HG02885 (cell line): ENCODE measurements around the gene MAP2K1.
"Not testable (repeated sequence)": the region's sequence is repeated elsewhere in the genome, so short reads cannot be mapped to it uniquely, and the experiment has no call there.

Experiments
- ATAC-seq: cut with Tn5 transposase; IDR thresholded peaks from one replicate; pipeline ENCODE4 v1.9.1; 2021; ENCODE audit warnings: mild to moderate bottlenecking; ENCODE audit not compliant: unreplicated experiment, poor library complexity

Gene MAP2K1

GRCh38 chr15:66390678-66391077 is 4.0 kb downstream of the MAP2K1 start:
- ATAC-seq = no peak

- not testable (repeated sequence) for ATAC-seq
Measured at GRCh38 chr15:66393037-66393436, 6.3 kb downstream of the MAP2K1 start.

- ATAC-seq = no peak
Measured at GRCh38 chr15:66394472-66394871, 7.8 kb downstream of the MAP2K1 start.

- ATAC-seq = no peak
Measured at GRCh38 chr15:66394915-66395314, 8.2 kb downstream of the MAP2K1 start.

GRCh38 chr15:66399276-66399675 is 12.6 kb downstream of the MAP2K1 start:
- no peak for ATAC-seq

- ATAC-seq = no peak
Measured at GRCh38 chr15:66400351-66400774, 13.7 kb downstream of the MAP2K1 start.

GRCh38 chr15:66401130-66402021 is 14.7 kb downstream of the MAP2K1 start:
- no peak for ATAC-seq

- no peak for ATAC-seq
Measured at GRCh38 chr15:66402761-66403284, 16.1 kb downstream of the MAP2K1 start.

GRCh38 chr15:66403323-66403722 is 16.6 kb downstream of the MAP2K1 start:
- ATAC-seq = no peak

GRCh38 chr15:66404122-66404521 is 17.4 kb downstream of the MAP2K1 start:
- no peak for ATAC-seq

- ATAC-seq = no peak
Measured at GRCh38 chr15:66404532-66404931, 17.8 kb downstream of the MAP2K1 start.

GRCh38 chr15:66405007-66405406 is 18.3 kb downstream of the MAP2K1 start:
- ATAC-seq = no peak

- no peak for ATAC-seq
Measured at GRCh38 chr15:66405615-66406014, 18.9 kb downstream of the MAP2K1 start.

- ATAC-seq = no peak
Measured at GRCh38 chr15:66408254-66408653, 21.5 kb downstream of the MAP2K1 start.

GRCh38 chr15:66408675-66409282 is 22.1 kb downstream of the MAP2K1 start:
- ATAC-seq = no peak

GRCh38 chr15:66409565-66410108 is 22.9 kb downstream of the MAP2K1 start:
- no peak for ATAC-seq

- no peak for ATAC-seq
Measured at GRCh38 chr15:66411190-66411589, 24.5 kb downstream of the MAP2K1 start.

GRCh38 chr15:66412220-66412619 is 25.5 kb downstream of the MAP2K1 start:
- ATAC-seq = no peak

- ATAC-seq = no peak
Measured at GRCh38 chr15:66413579-66413978, 26.9 kb downstream of the MAP2K1 start.

GRCh38 chr15:66415360-66415759 is 28.6 kb downstream of the MAP2K1 start:
- ATAC-seq = no peak

GRCh38 chr15:66417736-66418135 is 31.0 kb downstream of the MAP2K1 start:
- no peak for ATAC-seq
